ENCODE measurements around the gene GREM2.

The GREM2 gene

GRCh38 chr1:240610636-240611035, 1.3 kb downstream of the GREM2 start:
- DNase-seq (ENCODE audit: low read depth, low spot score) = no peak

- no peak for DNase-seq (ENCODE audit: low read depth, low spot score)
Observed at GRCh38 chr1:240609527-240610060, 2.4 kb downstream of the GREM2 start.

- no peak for DNase-seq (ENCODE audit: low read depth, low spot score)
Observed at GRCh38 chr1:240608707-240609106, 3.2 kb downstream of the GREM2 start.

GRCh38 chr1:240607006-240607405, 4.9 kb downstream of the GREM2 start:
- no peak for DNase-seq (ENCODE audit: low read depth, low spot score)

- no peak for DNase-seq (ENCODE audit: low read depth, low spot score)
Observed at GRCh38 chr1:240602189-240602588, 9.8 kb downstream of the GREM2 start.

GRCh38 chr1:240599830-240600229, 12.1 kb downstream of the GREM2 start:
- DNase-seq (ENCODE audit: low read depth, low spot score) = no peak

- DNase-seq (ENCODE audit: low read depth, low spot score) = no peak
Observed at GRCh38 chr1:240599299-240599698, 12.7 kb downstream of the GREM2 start.

GRCh38 chr1:240598216-240599001, 13.5 kb downstream of the GREM2 start:
- no peak for DNase-seq (ENCODE audit: low read depth, low spot score)

- DNase-seq (ENCODE audit: low read depth, low spot score) = no peak
Observed at GRCh38 chr1:240597153-240597745, 14.7 kb downstream of the GREM2 start.

GRCh38 chr1:240595476-240595875, 16.5 kb downstream of the GREM2 start:
- no peak for DNase-seq (ENCODE audit: low read depth, low spot score)

- no peak for DNase-seq (ENCODE audit: low read depth, low spot score)
Observed at GRCh38 chr1:240591564-240591963, 20.4 kb downstream of the GREM2 start.

GRCh38 chr1:240591078-240591477, 20.9 kb downstream of the GREM2 start:
- no peak for DNase-seq (ENCODE audit: low read depth, low spot score)

GRCh38 chr1:240589585-240590110, 22.3 kb downstream of the GREM2 start:
- no peak for DNase-seq (ENCODE audit: low read depth, low spot score)

- no peak for DNase-seq (ENCODE audit: low read depth, low spot score)
Observed at GRCh38 chr1:240586006-240586405, 25.9 kb downstream of the GREM2 start.

- no peak for DNase-seq (ENCODE audit: low read depth, low spot score)
Observed at GRCh38 chr1:240582953-240583352, 29.0 kb downstream of the GREM2 start.

GRCh38 chr1:240579511-240579910, 32.4 kb downstream of the GREM2 start:
- DNase-seq (ENCODE audit: low read depth, low spot score) = no peak

GRCh38 chr1:240577095-240577494, 34.9 kb downstream of the GREM2 start:
- no peak for DNase-seq (ENCODE audit: low read depth, low spot score)

- DNase-seq (ENCODE audit: low read depth, low spot score) = no peak
Observed at GRCh38 chr1:240575981-240576662, 35.8 kb downstream of the GREM2 start.

- DNase-seq (ENCODE audit: low read depth, low spot score) = no peak
Observed at GRCh38 chr1:240572328-240572727, 39.6 kb downstream of the GREM2 start.

GRCh38 chr1:240571782-240572181, 40.2 kb downstream of the GREM2 start:
- DNase-seq (ENCODE audit: low read depth, low spot score) = no peak

- DNase-seq (ENCODE audit: low read depth, low spot score) = no peak
Observed at GRCh38 chr1:240567066-240567465, 44.9 kb downstream of the GREM2 start.

- DNase-seq (ENCODE audit: low read depth, low spot score) = no peak
Observed at GRCh38 chr1:240562779-240563178, 49.2 kb downstream of the GREM2 start.
